ENCODE results near the gene PECR.

DNA sequence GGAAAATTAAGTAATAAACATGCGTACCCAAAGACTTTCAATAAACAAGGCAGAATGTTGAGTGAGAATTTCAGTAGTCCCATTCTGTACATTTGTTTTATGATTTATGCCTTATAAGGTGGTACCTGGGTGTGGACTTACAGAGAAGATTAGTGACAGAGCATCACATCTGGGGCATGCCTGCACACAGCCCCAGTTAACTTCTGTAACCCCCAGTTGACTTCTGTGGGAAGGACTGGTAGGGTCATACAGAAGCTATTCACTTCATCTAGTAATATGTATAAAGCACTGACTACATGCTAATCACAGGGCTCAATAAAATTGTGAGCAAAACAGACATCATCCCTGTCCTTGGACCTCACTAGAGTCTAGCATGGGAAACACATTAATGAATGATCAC, 84.4 kb downstream of the PECR start:
- TF ChIP-seq, protein P1, sequence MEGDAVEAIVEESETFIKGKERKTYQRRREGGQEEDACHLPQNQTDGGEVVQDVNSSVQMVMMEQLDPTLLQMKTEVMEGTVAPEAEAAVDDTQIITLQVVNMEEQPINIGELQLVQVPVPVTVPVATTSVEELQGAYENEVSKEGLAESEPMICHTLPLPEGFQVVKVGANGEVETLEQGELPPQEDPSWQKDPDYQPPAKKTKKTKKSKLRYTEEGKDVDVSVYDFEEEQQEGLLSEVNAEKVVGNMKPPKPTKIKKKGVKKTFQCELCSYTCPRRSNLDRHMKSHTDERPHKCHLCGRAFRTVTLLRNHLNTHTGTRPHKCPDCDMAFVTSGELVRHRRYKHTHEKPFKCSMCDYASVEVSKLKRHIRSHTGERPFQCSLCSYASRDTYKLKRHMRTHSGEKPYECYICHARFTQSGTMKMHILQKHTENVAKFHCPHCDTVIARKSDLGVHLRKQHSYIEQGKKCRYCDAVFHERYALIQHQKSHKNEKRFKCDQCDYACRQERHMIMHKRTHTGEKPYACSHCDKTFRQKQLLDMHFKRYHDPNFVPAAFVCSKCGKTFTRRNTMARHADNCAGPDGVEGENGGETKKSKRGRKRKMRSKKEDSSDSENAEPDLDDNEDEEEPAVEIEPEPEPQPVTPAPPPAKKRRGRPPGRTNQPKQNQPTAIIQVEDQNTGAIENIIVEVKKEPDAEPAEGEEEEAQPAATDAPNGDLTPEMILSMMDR (conservative IDR thresholded peaks at IDR 0.05; ENCODE audit: low read length): no peak
- no peak for TF ChIP-seq EZH2phosphoT487 (IDR thresholded peaks at IDR 0.05; ENCODE audit: borderline replicate concordance, low read depth, low read length)
